NCI-H1417 (cell line): ENCODE measurements around the gene KLK1.
"Not testable (repeated sequence)": the region's sequence is repeated elsewhere in the genome, so short reads cannot be mapped to it uniquely, and the experiment has no call there.

Experiments used
- DNase-seq, 3 experiments: peaks; one replicate each; lab custom pipeline; 2025; lab: John Stamatoyannopoulos, UW

The KLK1 gene

GRCh38 chr19:50794074-50794875, 29.3 kb downstream of the KLK1 start:
- peak; percentile 16 to 70 (median 51) for DNase-seq

GRCh38 chr19:50793558-50794065, 30.0 kb downstream of the KLK1 start:
- DNase-seq, result no peak

GRCh38 chr19:50792272-50793250, 31.0 kb downstream of the KLK1 start:
- no peak for DNase-seq

GRCh38 chr19:50791594-50792271, 31.9 kb downstream of the KLK1 start:
- DNase-seq, result no peak

- DNase-seq, result no peak
Measured at GRCh38 chr19:50790922-50791467, 32.6 kb downstream of the KLK1 start.

- DNase-seq, result no peak
Measured at GRCh38 chr19:50790396-50790795, 33.2 kb downstream of the KLK1 start, which contains the start of gene ACP4. TSS of gene ACP4 (plus strand) at chr19:50790415. CDS start at chr19:50790415, 0 bp downstream.

- DNase-seq, result no peak
Measured at GRCh38 chr19:50785329-50785728, 38.3 kb downstream of the KLK1 start.

- DNase-seq, result no peak
Measured at GRCh38 chr19:50784710-50785109, 38.9 kb downstream of the KLK1 start.

GRCh38 chr19:50783848-50784152, 39.8 kb downstream of the KLK1 start:
- not testable (repeated sequence) for DNase-seq

GRCh38 chr19:50780753-50781435, 42.7 kb downstream of the KLK1 start:
- DNase-seq, result no peak

GRCh38 chr19:50779504-50780457, 43.8 kb downstream of the KLK1 start:
- DNase-seq, result peak in 2 of 3 experiments; percentile 8 to 53

GRCh38 chr19:50778906-50779430, 44.6 kb downstream of the KLK1 start:
- peak in 1 of 3 experiments; percentile 31 for DNase-seq

- peak in 1 of 3 experiments; percentile 32 for DNase-seq
Measured at GRCh38 chr19:50777830-50778303, 45.7 kb downstream of the KLK1 start.

- no peak for DNase-seq
Measured at GRCh38 chr19:50777261-50777660, 46.3 kb downstream of the KLK1 start.

GRCh38 chr19:50776131-50776530, 47.5 kb downstream of the KLK1 start:
- no peak for DNase-seq

- DNase-seq, result not testable (repeated sequence)
Measured at GRCh38 chr19:50773454-50773853, 50.1 kb downstream of the KLK1 start.

- not testable (repeated sequence) for DNase-seq
Measured at GRCh38 chr19:50772912-50773311, 50.7 kb downstream of the KLK1 start.

GRCh38 chr19:50772476-50772875, 51.1 kb downstream of the KLK1 start:
- peak in 1 of 3 experiments; percentile 8 for DNase-seq

- no peak for DNase-seq
Measured at GRCh38 chr19:50770888-50771287, 52.7 kb downstream of the KLK1 start.
